IPS-11a (cell line): Measurements from ENCODE around the gene IL9.
"Not testable (repeated sequence)": the region's sequence is repeated elsewhere in the genome, so short reads cannot be mapped to it uniquely, and the experiment has no call there.

Source experiments
- H3K4me3 ChIP-seq: one replicate; pipeline ENCODE4 v1.5.1; 2013; ENCODE audit warnings: low read depth, low read length, control low read depth

The IL9 gene

DNA sequence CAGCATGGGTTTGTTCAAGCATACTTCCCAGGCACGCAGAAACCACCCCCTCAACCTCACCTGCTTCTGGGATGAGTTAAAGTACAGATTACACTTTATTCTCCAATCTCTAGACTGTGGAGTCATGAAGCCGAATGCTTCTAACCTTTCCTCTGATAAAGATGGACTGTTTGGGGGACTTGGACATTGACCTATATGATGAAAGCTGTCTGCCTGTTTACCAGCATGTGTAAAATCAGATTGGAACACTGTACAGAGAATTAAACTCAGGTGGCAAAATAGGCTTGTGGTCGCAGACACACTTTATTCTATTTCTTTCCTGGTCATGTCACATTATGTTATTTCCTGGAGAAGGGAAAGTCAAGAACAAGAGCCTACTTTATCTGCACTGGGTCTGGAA lies 25.7 kb downstream of the IL9 start:
- no peak overlapping the region for H3K4me3 ChIP-seq

DNA sequence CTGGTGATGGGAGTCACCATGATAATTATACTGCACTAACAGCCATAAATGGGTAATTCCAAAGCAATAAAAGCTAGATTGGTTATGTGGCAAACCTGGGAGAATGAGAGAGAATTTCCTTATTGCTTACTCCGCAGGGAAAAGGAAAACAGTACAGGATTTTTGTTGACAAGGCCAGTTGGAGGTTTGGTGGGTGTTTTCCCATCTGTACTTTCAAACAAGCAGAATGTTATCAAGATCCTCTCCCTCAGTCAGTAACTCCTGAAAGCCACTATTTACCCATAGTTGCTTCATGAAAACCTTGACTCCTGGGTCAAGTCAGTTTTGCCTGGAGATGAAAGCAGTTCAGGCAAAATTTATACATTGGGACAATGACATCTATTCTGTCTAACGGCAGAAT lies 26.4 kb downstream of the IL9 start:
- no peak overlapping the region for H3K4me3 ChIP-seq

- H3K4me3 ChIP-seq, result no peak overlapping the region
Observed at GRCh38 chr5:135868681-135869080, 27.0 kb downstream of the IL9 start.

DNA sequence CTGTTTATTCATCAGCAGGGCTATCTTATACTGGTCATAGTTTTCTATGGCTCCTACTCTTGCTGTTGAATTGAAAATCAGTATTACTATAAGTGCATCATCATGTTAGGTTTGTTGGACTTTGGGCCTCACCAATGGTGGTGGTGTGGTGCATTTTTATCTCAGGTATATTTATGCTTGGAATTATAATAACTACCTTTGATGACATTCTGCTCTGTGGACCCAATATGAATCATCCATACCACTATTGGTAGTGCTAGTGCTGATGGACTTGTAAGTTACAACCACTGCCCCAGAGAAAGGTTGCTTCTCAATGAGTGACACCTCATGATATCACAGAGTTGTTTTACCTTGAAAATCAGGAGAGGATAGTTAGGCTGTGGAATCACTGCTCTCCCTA lies 28.0 kb downstream of the IL9 start:
- no peak overlapping the region for H3K4me3 ChIP-seq

- H3K4me3 ChIP-seq, result no peak overlapping the region
Observed at GRCh38 chr5:135866016-135866415, 29.6 kb downstream of the IL9 start.

GRCh38 chr5:135864503-135865435 lies 30.9 kb downstream of the IL9 start:
- H3K4me3 ChIP-seq, result no peak overlapping the region

- no peak overlapping the region for H3K4me3 ChIP-seq
Observed at GRCh38 chr5:135862744-135863143, 32.9 kb downstream of the IL9 start.

DNA sequence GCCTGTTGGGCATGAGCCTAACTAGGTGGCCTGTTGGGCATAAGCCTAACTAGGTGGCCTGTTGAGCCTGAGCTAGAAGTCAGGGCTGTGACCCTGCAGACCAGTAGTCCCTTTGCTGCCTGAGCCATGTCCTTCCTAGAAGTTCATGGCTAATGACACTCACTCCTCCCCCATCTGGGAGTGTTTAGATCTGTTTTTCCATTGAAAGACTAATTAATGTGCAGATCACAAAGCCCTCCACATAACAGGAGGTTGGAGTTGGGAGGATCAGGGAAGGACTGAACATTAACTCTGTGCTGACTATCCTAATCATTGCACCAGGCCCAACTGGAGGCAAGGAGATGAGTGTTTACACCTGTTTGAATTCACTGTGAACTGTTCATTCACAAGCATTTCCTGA lies 33.6 kb downstream of the IL9 start:
- no peak overlapping the region for H3K4me3 ChIP-seq

DNA sequence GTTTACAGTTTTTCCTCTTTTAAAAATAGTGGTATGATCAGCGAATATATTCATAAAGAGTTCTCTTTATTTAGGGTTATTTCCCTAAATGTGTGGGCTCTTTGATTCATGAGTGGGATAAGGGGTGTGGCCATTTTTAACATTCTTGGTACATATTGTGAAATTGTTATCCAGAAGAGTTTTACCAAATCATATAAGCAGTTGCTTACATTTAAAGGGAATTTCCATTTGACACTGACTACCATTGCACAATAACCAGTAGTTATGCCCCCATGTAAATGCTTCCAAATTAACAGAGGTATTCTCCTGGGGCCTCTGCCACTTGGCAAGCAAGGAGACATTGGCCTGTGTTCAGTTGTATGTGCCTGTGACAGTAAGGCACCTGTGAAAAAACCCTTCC lies 34.0 kb downstream of the IL9 start:
- H3K4me3 ChIP-seq, result no peak overlapping the region

- H3K4me3 ChIP-seq, result no peak overlapping the region
Observed at GRCh38 chr5:135859641-135860040, 36.0 kb downstream of the IL9 start.

DNA sequence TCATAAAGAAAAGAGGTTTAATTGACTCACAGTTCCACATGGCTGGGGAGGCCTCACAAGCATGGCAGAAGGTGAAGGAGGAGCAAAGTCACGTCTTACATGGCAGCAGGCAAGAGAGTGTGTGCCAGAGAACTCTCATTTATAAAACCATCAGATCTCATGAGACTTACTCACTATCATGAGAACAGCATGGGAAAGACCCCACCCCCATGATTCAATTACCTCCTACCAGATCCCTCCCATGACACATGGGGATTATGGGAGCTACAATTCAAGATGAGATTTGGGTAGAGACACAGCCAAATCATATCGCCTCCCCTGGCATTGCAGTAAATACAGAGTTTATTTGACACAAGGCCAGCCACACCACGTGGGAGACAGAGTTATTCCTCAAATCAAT lies 36.5 kb downstream of the IL9 start:
- H3K4me3 ChIP-seq, result not testable (repeated sequence)

- H3K4me3 ChIP-seq, result no peak overlapping the region
Observed at GRCh38 chr5:135857630-135858311, 37.9 kb downstream of the IL9 start.

DNA sequence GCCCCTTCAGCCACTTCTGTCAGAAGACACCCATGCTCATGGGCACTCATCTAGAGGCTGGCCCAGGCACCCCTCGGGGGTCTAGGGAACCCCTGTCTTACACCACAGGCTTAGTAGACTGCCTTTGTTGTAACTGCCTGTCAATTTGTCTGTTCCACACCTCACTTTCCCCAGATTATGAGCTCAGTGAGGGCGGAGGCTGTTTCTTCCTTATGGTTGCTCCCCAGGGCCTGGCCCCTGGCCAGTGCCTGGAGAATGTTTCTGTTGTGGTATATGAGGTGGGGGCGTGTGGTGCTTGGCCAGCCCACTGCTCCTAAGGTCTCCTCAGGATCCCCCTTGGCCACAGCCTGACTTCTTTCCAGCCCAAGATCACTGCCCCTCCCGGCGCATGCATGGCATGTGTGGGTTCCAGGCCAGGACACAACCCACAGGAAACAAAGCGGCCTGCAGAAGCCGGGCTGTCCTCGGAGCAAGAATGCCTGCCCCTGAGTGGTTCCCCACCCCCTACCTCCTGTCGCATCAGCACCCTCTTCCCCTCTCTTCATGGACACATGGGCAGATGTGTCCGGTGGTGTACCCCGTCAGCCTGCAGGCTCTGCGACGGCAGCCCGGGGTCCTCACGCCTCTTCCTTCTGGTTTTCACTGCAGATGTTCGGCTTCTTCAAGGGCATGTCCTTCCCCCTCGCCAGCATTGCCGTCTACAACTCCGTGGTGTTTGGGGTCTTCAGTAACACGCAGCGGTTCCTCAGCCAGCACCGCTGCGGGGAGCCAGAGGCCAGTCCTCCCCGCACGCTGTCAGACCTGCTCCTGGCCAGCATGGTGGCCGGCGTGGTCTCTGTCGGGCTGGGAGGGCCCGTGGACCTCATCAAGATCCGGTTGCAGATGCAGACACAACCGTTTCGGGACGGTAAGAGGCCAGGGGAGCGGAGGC lies 43.5 kb downstream of the IL9 start:
- no peak overlapping the region for H3K4me3 ChIP-seq

- H3K4me3 ChIP-seq, result no peak overlapping the region
Observed at GRCh38 chr5:135851186-135851914, 44.3 kb downstream of the IL9 start.

- H3K4me3 ChIP-seq, result no peak overlapping the region
Observed at GRCh38 chr5:135850671-135851070, 45.0 kb downstream of the IL9 start.

- H3K4me3 ChIP-seq, result no peak overlapping the region
Observed at GRCh38 chr5:135850231-135850630, 45.4 kb downstream of the IL9 start.

DNA sequence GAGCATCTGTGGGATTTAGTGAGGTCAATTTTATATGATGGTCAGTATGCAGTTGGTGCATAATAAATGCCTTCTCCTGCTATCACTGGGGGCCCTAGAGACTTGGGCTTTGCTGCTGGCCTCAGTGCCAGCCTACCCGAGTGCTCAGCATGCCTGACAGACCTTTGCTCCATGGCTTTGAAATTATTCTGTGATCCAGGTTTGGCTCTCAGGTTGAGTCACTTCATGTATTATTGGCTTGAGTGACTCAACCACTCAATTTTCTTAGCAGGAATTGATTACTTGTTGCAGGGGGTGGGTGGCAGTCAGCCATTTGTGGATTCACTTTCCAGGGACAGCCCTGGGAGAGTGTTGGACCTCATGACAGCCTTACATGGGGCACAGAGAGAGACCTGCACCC lies 47.7 kb downstream of the IL9 start:
- H3K4me3 ChIP-seq, result no peak overlapping the region

GRCh38 chr5:135846311-135846710 lies 49.3 kb downstream of the IL9 start:
- no peak overlapping the region for H3K4me3 ChIP-seq

- H3K4me3 ChIP-seq, result no peak overlapping the region
Observed at GRCh38 chr5:135843571-135844337, 51.9 kb downstream of the IL9 start.

GRCh38 chr5:135842737-135843136 lies 52.9 kb downstream of the IL9 start:
- no peak overlapping the region for H3K4me3 ChIP-seq
